Gastrocnemius medialis (tissue), 4 donors: ENCODE results near the gene SHISA6. TPM values are rescaled to one million over a fixed set of nuclear protein-coding genes. Genes with fewer than 3 reads are reported as not detected.

Experiments
- ATAC-seq, 2 donors: fragments of 150-250 bp; one replicate each; pipeline ENCODE4 v1.9.1; 2016
- DNase-seq, 2 donors: peaks; one replicate each; pipeline ENCODE4 v3.0.0-alpha.2; 2019
- H3K27ac ChIP-seq, 4 donors: fragments of 200-600 bp; sonication (generic); 1 replicate in 1 of 4; 2 replicates in 3 of 4; pipeline ENCODE4 v1.5.1; 2016 to 2018; ENCODE audit warnings: mild to moderate bottlenecking in 2 of 4, moderate library complexity in 1 of 4
- H3K27me3 ChIP-seq, 3 donors: fragments of 200-600 bp; sonication (generic) in 2 of 3; 1 replicate in 1 of 3; 2 replicates in 2 of 3; pipeline versions ENCODE4 v1.5.1 to v1.6.0; 2016 to 2019; ENCODE audit warnings: mild to moderate bottlenecking in 1 of 3, moderate library complexity in 1 of 3
- H3K36me3 ChIP-seq, 2 donors: fragments of 200-600 bp; sonication (generic) in 1 of 2; one replicate each; pipeline ENCODE4 v1.5.1; 2017 to 2018
- H3K4me1 ChIP-seq, 2 donors: fragments of 200-600 bp; sonication (generic) in 1 of 2; one replicate each; pipeline ENCODE4 v1.5.1; 2016 to 2017; ENCODE audit warnings: mild to moderate bottlenecking in 2 of 2
- H3K4me3 ChIP-seq, 4 donors: fragments of 200-600 bp; sonication (generic) in 3 of 4; 1 replicate in 1 of 4; 2 replicates in 3 of 4; pipeline ENCODE4 v1.5.1; 2016 to 2019; ENCODE audit warnings: mild to moderate bottlenecking in 2 of 4
- H3K9me3 ChIP-seq, 3 donors: fragments of 200-600 bp; sonication (generic) in 2 of 3; 1 replicate in 1 of 3; 2 replicates in 2 of 3; pipeline ENCODE4 v1.5.1; 2016 to 2019
- POLR2A ChIP-seq, 2 donors: fragments of 450-650 bp; IDR thresholded peaks; one replicate each; pipeline ENCODE4 v1.6.1; 2017; ENCODE audit warnings: antibody characterized with exemption in 2 of 2, mild to moderate bottlenecking in 2 of 2, moderate library complexity in 2 of 2
- in situ Hi-C, 4 donors: fragments of 200-750 bp; cut with MboI; loops; one replicate each; pipeline versions ENCODE4 v1.15.0 to v1.8.0; 2017; ENCODE audit warnings: low sequenced_read_pairs in 4 of 4
- intact Hi-C: fragments of 100-400 bp; cut with DNase I; formaldehyde crosslinking; loops from one replicate; pipeline ENCODE4 v1.15.1; 2023; ENCODE audit warnings: low total_unique reads
- total RNA-seq, 4 donors: library from RNA; depleted of rRNA; stranded (reverse); fragments of >200 nt; gene quantifications; one replicate each; pipeline versions ENCODE4 v1.1.0 to v1.2.3, GENCODE V29; 2016
- TF ChIP-seq, protein P1 (sequence below), 5 experiments: fragments of 450-650 bp in 3 of 5; fragments of 200-600 bp in 2 of 5; sonication (generic) in 2 of 5; IDR thresholded peaks in 4 of 5; conservative IDR thresholded peaks in 1 of 5; 1 replicate in 4 of 5; 2 replicates in 1 of 5; pipeline ENCODE4 v1.5.1; 2016 to 2019; ENCODE audit warnings: antibody characterized with exemption in 5 of 5, mild to moderate bottlenecking in 3 of 5, moderate library complexity in 3 of 5

SHISA6 gene
- total RNA-seq, 4 donors from 2014 or later, result 0.19 to 0.46 (median 0.31) TPM

- Histone ChIP-seq H3K4me3 (no peak overlapping the region), H3K36me3 (no peaks in the 10 kb centered on the region), H3K4me1 (no peaks in the 10 kb centered on the region), H3K9me3 (no peaks in the 10 kb centered on the region), H3K27ac (peak overlapping the region in 1 of 4 donors; percentile 16), H3K27me3 (peaks cover 11 to 42% (median 14%) of the 10 kb centered on the region in 3 donors)
- in situ Hi-C loops, result no loop called here
- no peak for TF ChIP-seq POLR2A (IDR thresholded peaks at IDR 0.05)
- TF ChIP-seq, protein P1, sequence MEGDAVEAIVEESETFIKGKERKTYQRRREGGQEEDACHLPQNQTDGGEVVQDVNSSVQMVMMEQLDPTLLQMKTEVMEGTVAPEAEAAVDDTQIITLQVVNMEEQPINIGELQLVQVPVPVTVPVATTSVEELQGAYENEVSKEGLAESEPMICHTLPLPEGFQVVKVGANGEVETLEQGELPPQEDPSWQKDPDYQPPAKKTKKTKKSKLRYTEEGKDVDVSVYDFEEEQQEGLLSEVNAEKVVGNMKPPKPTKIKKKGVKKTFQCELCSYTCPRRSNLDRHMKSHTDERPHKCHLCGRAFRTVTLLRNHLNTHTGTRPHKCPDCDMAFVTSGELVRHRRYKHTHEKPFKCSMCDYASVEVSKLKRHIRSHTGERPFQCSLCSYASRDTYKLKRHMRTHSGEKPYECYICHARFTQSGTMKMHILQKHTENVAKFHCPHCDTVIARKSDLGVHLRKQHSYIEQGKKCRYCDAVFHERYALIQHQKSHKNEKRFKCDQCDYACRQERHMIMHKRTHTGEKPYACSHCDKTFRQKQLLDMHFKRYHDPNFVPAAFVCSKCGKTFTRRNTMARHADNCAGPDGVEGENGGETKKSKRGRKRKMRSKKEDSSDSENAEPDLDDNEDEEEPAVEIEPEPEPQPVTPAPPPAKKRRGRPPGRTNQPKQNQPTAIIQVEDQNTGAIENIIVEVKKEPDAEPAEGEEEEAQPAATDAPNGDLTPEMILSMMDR (IDR thresholded peaks at IDR 0.05 in 4 of 5, conservative IDR thresholded peaks at IDR 0.05 in 1 of 5), result no peak
- intact Hi-C loops, result no loop called here
- ATAC-seq (no peak), DNase-seq (no peak)
Measured at GRCh38 chr17:11238705-11239104, 2.3 kb upstream of the SHISA6 start.

DNA sequence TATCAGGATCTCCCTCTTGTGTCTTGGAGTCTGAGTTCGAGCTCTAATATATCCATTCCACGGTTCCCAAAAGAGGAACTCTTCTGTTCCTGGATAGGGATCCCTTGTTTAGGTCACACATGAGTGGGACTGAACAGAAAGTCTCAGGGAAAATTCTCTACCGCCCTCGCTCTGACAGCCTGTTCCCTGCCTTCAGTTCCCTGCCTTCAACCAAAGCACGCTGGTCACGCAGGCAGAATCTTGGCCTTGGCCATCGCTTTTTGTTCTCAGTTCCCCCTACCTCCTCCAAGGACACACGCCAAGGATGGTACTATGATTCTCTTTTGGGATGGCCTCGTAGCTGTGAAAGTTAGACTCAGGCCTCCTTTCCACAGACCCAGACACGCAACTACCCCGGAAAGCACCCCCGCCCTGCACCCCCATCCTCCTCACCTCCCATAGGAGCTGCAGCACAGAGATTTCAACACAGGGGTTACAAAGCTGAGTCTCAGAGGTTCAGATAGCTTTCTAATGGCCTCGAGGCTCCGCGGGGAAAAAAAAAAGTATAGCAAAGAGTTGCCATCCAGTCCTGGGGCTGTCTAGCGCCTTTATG, 1.5 kb upstream of the SHISA6 start:
- ATAC-seq, result no peak
- no peak for DNase-seq
- in situ Hi-C loops (no loop called here), intact Hi-C loops (no loop called here)
- no peaks in the 10 kb centered on the region for H3K4me1 ChIP-seq
- H3K27ac ChIP-seq, result peak overlapping the region in 1 of 4 donors; percentile 6
- H3K4me3 ChIP-seq, result peak overlapping the region in 2 of 4 donors; percentile 40
- H3K27me3 ChIP-seq, result peaks cover 11 to 50% (median 14%) of the 10 kb centered on the region in 3 donors
- H3K36me3 ChIP-seq, result no peaks in the 10 kb centered on the region
- no peaks in the 10 kb centered on the region for H3K9me3 ChIP-seq
- TF ChIP-seq POLR2A (IDR thresholded peaks at IDR 0.05), result no peak
- TF ChIP-seq, protein P1 (IDR thresholded peaks at IDR 0.05 in 4 of 5, conservative IDR thresholded peaks at IDR 0.05 in 1 of 5), result no peak

DNA sequence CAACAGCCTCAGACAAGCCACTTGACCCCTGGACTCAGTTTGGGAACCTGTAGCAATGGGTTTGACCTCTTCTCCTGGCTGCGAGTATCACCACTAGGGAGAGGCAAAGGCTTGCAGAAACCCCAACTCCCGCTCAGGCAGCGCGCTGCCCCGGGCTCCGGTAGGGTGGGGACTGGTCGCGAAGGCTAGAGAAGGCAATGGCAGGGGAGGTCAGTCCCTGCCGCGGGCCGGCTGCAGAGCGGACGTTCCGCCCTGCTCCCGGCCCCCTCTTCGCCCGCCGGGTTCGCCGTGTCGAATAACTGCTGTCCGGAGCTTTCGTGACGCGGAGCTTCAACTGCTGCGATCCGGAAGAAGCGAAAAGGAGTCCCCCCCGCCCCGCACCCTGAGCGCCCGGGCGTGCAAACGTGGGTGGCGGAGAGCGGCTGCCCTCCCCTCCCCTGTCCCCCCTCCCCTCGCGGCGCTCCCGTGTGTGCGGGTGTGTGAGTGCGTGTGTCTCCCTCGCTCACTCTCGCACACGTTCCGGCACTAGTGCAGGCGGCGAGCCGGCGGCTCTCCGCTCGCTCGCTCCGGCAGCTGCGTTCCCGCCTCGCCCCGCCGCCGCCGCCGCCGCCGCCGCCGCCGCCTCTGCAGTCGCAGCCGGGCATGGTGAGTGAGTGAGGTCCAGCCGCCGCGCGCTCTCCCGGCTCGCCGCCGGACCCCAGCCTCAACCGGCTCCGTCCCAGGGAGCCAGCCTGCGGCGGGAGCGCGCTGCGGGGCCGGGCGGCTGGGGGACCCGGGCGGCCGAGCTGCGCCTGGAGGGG, 772 bp upstream of the SHISA6 start:
- Histone ChIP-seq H3K27me3 (peaks cover 11 to 50% (median 14%) of the 10 kb centered on the region in 3 donors), H3K4me1 (no peaks in the 10 kb centered on the region), H3K4me3 (peak overlapping the region in 3 of 4 donors; percentile 27 to 40 (median 40)), H3K27ac (peak overlapping the region in 1 of 4 donors; percentile 6), H3K36me3 (no peaks in the 10 kb centered on the region), H3K9me3 (no peaks in the 10 kb centered on the region)
- DNase-seq (no peak), ATAC-seq (peak in 1 of 2 donors; percentile 52)
- in situ Hi-C loops (no loop called here), intact Hi-C loops (no loop called here)
- TF ChIP-seq POLR2A (IDR thresholded peaks at IDR 0.05), result no peak
- TF ChIP-seq, protein P1 (IDR thresholded peaks at IDR 0.05 in 4 of 5, conservative IDR thresholded peaks at IDR 0.05 in 1 of 5), result no peak

GRCh38 chr17:11241611-11242226, 706 bp downstream of the SHISA6 start:
- Histone ChIP-seq H3K4me1 (no peaks in the 10 kb centered on the region), H3K27me3 (peaks cover 11 to 50% (median 14%) of the 10 kb centered on the region in 3 donors), H3K4me3 (peak overlapping the region in 3 of 4 donors; percentile 4 to 13 (median 6)), H3K9me3 (no peaks in the 10 kb centered on the region), H3K27ac (no peak overlapping the region), H3K36me3 (no peaks in the 10 kb centered on the region)
- in situ Hi-C loops (no loop called here), intact Hi-C loops (no loop called here)
- DNase-seq, result no peak
- ATAC-seq, result no peak
- TF ChIP-seq, protein P1 (IDR thresholded peaks at IDR 0.05 in 4 of 5, conservative IDR thresholded peaks at IDR 0.05 in 1 of 5), result no peak
- no peak for TF ChIP-seq POLR2A (IDR thresholded peaks at IDR 0.05)
